GM12801 (cell line): ENCODE measurements around the gene FASLG.

Source experiments
- TF ChIP-seq, protein P1 (sequence below): IDR thresholded peaks from one replicate; pipeline ENCODE4 v1.5.1; 2011; ENCODE audit warnings: control low read depth; ENCODE audit not compliant: insufficient read length; ENCODE audit errors: extremely low read depth

FASLG gene

DNA sequence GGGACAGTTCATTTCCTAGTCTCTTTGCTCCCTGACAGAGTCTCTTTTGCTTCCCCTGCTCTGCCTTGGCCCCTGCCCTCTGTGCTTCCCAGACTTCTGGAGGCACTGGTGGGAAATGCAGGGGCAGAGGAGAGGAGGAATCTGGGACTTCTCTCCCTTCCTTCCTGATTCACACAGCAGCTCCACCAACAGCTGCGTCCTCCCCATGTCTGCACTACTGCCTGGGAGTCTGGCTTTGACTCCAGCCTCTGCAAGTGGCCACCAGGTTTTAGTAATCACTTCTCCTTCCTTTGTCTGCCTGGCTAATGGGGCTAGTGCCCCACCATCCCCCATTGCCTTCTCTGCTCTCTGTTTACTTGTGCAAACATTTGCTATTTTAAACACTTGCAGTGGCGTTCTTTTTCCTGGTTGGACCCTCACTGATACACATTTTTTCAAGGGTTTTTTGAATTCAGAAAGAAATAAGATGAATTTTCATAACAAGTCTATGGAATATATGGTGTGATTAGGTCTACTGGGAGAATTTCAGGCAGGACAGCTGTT, 21.9 kb downstream of the FASLG start:
- TF ChIP-seq, protein P1, sequence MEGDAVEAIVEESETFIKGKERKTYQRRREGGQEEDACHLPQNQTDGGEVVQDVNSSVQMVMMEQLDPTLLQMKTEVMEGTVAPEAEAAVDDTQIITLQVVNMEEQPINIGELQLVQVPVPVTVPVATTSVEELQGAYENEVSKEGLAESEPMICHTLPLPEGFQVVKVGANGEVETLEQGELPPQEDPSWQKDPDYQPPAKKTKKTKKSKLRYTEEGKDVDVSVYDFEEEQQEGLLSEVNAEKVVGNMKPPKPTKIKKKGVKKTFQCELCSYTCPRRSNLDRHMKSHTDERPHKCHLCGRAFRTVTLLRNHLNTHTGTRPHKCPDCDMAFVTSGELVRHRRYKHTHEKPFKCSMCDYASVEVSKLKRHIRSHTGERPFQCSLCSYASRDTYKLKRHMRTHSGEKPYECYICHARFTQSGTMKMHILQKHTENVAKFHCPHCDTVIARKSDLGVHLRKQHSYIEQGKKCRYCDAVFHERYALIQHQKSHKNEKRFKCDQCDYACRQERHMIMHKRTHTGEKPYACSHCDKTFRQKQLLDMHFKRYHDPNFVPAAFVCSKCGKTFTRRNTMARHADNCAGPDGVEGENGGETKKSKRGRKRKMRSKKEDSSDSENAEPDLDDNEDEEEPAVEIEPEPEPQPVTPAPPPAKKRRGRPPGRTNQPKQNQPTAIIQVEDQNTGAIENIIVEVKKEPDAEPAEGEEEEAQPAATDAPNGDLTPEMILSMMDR: no peak

DNA sequence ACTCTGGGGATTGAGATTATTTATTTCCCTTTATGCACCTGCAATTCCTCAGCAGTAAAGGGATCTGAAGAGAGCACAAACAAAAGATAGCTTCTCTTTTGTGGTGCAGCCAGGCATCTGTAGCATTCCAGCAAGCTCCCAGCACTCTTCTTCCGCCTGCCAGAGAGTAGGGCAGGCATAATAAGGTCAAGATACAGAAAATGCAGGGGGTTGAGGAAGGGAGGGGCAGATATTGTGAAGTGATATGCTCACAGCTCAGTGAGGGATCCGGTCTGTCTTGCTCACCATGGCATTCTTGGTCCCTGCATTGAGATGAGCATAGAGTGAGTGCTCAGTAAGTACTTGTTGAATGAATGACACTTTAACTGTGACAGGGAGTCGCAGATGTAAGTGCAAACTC, 23.9 kb downstream of the FASLG start:
- TF ChIP-seq, protein P1: no peak

GRCh38 chr1:172686143-172686542, 27.2 kb downstream of the FASLG start:
- TF ChIP-seq, protein P1: no peak

GRCh38 chr1:172697534-172698002, 38.7 kb downstream of the FASLG start:
- TF ChIP-seq, protein P1: no peak

GRCh38 chr1:172698224-172698623, 39.3 kb downstream of the FASLG start:
- TF ChIP-seq, protein P1: no peak

DNA sequence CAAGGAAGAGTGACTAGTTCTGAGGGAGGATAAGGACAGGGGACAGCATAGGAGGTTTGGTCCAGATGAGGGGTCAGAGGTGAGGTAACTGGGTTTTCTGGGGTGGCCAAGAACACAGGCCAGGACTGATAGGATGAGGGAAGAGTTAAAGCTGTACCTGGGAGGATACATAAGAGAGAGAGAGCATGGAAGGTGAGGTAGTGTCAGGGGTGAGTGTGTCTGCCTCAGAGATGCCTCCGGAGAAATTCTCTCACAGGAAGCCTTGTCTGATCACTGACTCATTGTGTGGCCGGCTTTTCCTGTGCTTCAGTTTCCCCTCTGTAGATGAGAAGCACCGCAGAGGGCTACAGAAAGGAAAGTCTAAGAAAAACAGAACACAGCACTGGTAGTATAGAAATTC, 40.2 kb downstream of the FASLG start:
- TF ChIP-seq, protein P1: no peak

- TF ChIP-seq, protein P1: no peak
Measured at GRCh38 chr1:172699695-172700227, 40.9 kb downstream of the FASLG start.
